Brain microvascular endothelial cell (primary cell): ENCODE data around the gene ATP13A3.
"Not testable (repeated sequence)": the region's sequence is repeated elsewhere in the genome, so short reads cannot be mapped to it uniquely, and the experiment has no call there.

Experiments
- DNase-seq: peaks from one replicate; pipeline ENCODE4 v3.0.0-alpha.2; 2020
- H3K27ac ChIP-seq: fragments of 250-450 bp; sonication (Bioruptor Pico); 2 replicates; pipeline ENCODE4 v1.5.1; 2020; ENCODE audit warnings: mild to moderate bottlenecking, moderate library complexity
- H3K27me3 ChIP-seq: fragments of 250-450 bp; sonication (Bioruptor Pico); replicated peaks from 2 replicates; pipeline ENCODE4 v1.5.1; 2020; ENCODE audit warnings: mild to moderate bottlenecking
- H3K36me3 ChIP-seq: fragments of 250-450 bp; sonication (Bioruptor Pico); replicated peaks from 2 replicates; pipeline ENCODE4 v1.5.1; 2020; ENCODE audit warnings: mild to moderate bottlenecking
- H3K4me3 ChIP-seq: 2 replicates; pipeline ENCODE4 v1.5.1; 2011; ENCODE audit warnings: low read depth, mild to moderate bottlenecking, control low read depth, low read length, moderate library complexity
- in situ Hi-C: cut with HindIII; loops from 2 replicates; pipeline ENCODE4 v1.10.0; 2017; ENCODE audit warnings: low sequenced_read_pairs, low pct_ligation_motif_present
- TF ChIP-seq, protein P1 (sequence below): IDR thresholded peaks from 2 replicates; pipeline ENCODE4 v1.5.1; 2011; ENCODE audit warnings: low read depth, mild to moderate bottlenecking, moderate library complexity, low read length, control low read depth, inconsistent platforms; ENCODE audit errors: missing control alignments

The ATP13A3 gene

DNA sequence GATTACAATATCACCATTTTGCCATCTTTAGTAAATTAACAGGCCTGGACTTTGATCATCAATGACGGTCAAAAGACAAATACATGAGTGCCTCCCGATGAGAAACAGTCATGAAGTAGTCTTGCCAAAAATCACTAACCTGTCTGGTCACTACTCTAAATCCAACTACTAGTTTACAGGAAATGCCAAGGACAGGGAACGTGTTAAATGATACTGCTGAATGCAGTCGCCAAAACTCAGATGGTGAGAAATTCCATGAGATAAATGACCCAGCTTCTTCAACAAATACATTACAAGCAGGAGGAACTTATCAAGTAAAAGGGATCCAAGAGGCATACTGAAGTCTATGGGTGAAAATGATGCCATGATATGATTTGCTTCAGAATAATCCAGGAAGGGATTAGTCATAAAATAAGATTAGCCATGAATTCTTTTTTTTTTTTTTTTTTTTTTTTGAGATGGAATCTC lies 35.8 kb upstream of the ATP13A3 start:
- H3K4me3 ChIP-seq: no peak overlapping the region
- peak; percentile 33 for DNase-seq
- H3K27ac ChIP-seq: peak overlapping the region; percentile 40
- no peaks in the 10 kb centered on the region for H3K27me3 ChIP-seq
- in situ Hi-C loops: no loop called here
- TF ChIP-seq, protein P1, sequence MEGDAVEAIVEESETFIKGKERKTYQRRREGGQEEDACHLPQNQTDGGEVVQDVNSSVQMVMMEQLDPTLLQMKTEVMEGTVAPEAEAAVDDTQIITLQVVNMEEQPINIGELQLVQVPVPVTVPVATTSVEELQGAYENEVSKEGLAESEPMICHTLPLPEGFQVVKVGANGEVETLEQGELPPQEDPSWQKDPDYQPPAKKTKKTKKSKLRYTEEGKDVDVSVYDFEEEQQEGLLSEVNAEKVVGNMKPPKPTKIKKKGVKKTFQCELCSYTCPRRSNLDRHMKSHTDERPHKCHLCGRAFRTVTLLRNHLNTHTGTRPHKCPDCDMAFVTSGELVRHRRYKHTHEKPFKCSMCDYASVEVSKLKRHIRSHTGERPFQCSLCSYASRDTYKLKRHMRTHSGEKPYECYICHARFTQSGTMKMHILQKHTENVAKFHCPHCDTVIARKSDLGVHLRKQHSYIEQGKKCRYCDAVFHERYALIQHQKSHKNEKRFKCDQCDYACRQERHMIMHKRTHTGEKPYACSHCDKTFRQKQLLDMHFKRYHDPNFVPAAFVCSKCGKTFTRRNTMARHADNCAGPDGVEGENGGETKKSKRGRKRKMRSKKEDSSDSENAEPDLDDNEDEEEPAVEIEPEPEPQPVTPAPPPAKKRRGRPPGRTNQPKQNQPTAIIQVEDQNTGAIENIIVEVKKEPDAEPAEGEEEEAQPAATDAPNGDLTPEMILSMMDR: no peak
- H3K36me3 ChIP-seq: no peaks in the 10 kb centered on the region

DNA sequence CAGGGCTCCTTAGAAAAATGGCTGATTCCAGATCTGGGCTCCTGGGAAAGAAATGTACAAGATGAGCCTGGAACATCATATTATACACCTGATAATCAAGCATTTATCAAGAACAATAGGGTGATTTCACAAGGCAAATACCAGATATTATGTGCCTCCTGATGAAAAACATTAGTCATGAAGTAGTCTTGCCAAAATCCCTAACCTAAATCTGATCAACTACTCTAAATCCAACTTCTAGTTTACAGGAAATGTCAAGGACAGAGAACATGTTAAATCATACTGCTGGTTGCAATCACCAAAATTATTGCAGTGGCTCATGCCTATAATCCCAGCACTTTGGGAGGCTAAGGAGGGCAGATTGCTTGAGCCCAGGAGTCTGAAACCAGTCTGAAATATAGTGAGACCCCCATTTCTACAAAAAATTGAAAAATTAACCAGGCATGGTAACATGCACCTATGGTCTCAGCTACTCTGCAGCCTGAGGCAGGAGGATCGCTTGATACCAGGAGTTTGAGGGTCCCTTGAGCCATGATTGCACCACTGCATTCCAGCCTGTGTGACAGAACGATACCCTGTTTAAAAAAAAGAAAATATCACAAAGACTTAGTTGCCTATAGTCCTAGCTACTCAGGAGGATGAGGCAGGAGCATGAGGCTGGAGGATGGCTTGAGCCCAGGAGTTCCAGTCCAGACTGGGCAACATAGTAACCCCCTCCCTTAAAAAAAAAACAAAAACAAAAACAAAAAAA lies 34.9 kb upstream of the ATP13A3 start:
- H3K27me3 ChIP-seq: no peaks in the 10 kb centered on the region
- no peaks in the 10 kb centered on the region for H3K36me3 ChIP-seq
- TF ChIP-seq, protein P1: no peak
- no peak overlapping the region for H3K27ac ChIP-seq
- DNase-seq: no peak
- H3K4me3 ChIP-seq: no peak overlapping the region
- in situ Hi-C loops: no loop called here

DNA sequence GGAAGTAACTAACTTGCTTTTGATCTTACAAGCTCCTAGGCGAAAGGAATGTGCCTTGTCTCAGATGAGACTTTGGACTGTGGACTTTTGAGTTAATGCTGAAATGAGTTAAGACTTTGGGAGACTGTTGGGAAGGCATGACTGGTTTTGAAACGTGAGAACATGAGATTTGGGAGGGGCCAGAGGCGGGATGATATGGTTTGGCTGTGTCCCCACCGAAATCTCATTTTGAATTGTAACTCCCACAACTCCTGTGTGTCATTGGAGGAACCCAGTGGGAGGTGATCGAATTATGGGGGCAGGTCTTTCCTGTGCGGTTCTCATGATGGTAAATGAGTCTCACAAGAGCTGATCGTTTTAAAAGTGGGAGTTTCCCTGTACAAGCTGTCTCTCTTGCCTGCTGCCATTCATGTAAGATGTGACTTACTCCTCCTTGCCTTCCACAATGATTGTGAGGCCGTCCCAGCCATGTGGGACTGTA lies 33.9 kb upstream of the ATP13A3 start:
- H3K36me3 ChIP-seq, DNase-seq, H3K27me3 ChIP-seq, in situ Hi-C loops, H3K4me3 ChIP-seq, H3K27ac ChIP-seq: not testable (repeated sequence)

DNA sequence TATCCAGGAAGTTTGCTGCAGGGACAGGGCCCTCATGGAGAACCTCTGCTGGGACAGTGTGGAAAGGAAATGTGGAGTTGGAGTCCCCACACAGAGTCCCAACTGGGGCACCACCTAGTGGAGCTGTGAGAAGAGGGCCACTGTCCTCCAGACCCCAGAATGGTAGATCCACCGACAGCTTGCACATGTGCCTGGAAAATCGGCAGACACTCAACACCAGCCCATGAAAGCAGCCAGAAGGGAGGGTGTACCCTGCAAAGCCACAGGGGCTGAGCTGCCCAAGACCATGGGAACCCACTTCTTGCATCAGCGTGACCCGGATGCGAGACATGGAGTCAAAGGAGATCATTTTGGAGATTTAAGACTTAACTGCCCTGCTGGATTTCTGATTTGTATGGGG lies 33.4 kb upstream of the ATP13A3 start:
- DNase-seq: not testable (repeated sequence)

DNA sequence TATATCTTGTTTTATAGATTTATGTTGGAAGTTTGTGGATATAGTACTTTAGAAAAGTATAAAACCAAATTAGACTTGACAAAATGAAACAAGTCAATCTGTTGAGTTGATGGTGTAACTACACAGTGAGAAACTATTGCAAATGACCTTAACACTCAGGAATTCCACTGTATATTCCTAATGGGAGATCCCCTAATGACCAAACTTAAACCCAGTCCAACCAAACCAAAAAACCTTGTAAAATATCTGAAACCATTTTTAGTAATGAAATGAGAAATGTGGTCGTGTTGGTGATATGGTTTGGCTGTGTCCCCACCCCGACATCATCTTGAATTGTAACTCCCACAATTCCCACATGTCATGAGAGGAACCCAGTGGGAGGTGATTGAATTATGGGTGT lies 31.9 kb upstream of the ATP13A3 start:
- Histone ChIP-seq H3K27ac (no peak overlapping the region), H3K27me3 (no peaks in the 10 kb centered on the region), H3K36me3 (no peaks in the 10 kb centered on the region), H3K4me3 (no peak overlapping the region)
- in situ Hi-C loops: no loop called here
- TF ChIP-seq, protein P1: no peak
- DNase-seq: no peak

More for the DNA sequence above, 33.4 kb upstream of the ATP13A3 start:
- H3K27ac ChIP-seq, H3K36me3 ChIP-seq, H3K4me3 ChIP-seq, in situ Hi-C loops, H3K27me3 ChIP-seq: not testable (repeated sequence)

DNA sequence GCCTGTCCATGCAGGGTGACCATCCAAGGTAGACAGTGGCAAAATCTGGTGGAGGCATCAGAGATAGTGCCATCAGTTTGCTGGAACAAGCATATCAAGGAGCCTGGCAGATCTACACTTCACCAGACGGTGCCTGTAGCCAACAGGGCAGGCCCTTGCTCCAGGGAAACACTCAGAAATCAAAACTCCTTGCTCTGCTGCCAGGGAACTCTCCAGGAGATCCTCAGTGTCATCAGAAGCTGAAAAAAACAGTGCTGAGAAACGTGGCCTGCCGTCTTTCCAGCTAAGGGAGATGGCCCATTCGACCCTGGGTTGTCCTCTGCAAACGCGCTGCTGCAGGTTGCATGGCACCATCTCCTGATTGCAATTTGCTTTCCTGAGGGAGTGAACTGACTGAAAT lies 30.5 kb upstream of the ATP13A3 start:
- no peak overlapping the region for H3K27ac ChIP-seq
- H3K36me3 ChIP-seq: no peaks in the 10 kb centered on the region
- no peak for DNase-seq
- in situ Hi-C loops: no loop called here
- TF ChIP-seq, protein P1: no peak
- H3K27me3 ChIP-seq: no peaks in the 10 kb centered on the region
- H3K4me3 ChIP-seq: no peak overlapping the region

DNA sequence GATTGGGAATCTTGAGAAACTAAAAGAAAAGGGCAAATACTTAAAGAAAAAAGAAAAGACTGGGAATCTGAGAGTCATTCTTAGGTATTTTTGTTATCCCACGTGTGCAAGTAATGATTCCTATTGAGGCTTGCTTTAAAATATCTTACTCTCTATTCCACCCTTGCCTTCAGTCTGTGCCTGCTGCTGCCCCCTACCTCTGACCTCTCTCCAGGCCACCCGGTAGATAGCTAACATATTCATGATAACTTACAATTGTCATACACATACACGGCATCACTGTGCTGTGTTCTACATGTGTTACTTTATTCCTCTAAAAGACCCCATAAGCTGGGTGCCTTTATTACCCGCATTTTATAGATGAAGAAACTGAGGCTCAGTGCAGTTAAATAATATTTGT lies 27.8 kb upstream of the ATP13A3 start:
- H3K4me3 ChIP-seq: no peak overlapping the region
- no peaks in the 10 kb centered on the region for H3K36me3 ChIP-seq
- no peak for DNase-seq
- in situ Hi-C loops: no loop called here
- TF ChIP-seq, protein P1: no peak
- no peak overlapping the region for H3K27ac ChIP-seq
- H3K27me3 ChIP-seq: no peaks in the 10 kb centered on the region
